ENCODE measurements around the gene VAMP7.

Gene VAMP7

DNA sequence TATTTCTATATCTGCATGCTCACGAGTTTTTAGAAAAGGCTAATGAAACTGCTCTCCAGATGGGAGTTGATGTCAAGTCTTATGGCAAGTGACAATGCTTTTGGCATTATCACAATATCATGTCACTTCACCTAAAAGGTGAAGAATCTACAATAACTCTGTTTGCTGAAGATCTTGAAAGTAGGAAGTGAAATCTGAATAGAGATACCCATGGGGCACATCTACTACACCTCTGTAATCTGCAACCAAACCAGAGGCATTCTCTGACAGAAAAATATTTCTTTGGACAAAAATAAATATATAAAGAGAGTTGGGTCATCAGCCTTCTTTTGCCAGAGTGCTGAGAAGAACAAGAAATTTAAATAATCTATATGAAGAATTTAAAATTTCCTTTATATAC is 3.9 kb upstream of the VAMP7 start:
- CTCF ChIA-PET: no interaction called here

DNA sequence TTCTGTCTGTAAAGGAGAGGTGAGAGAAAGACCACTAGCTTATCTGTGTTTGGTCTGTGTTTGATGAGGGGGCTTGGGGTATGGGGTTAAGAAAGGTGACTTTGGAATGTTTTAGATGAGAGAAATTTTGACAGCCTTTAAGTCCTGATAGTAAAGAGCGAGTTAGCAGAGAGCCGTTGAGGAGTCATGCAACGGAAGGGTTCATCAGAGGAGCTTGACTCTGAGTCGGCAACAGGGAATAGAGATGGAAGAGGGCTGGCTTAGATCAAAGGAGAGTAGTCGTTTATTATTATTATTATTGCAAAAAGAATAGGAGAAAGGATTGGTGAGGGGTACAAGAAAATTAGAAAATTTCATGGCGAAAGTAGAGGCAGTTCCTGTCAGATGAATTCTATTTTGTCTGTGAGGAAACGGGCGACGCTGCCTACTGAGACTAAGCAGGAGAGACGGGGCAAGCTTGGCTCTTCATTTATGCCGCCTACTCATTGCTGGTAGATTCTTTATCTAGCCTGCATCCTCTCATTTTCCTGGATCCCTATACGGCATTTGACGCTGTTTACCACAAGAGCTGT is 473 bp upstream of the VAMP7 start:
- no peak for DNase-seq (ENCODE audit: low read depth, low spot score)
- peak overlapping the region; percentile 83 for H3K4me3 ChIP-seq (ENCODE audit: low read depth, low read length)
- TF ChIP-seq, protein P1, sequence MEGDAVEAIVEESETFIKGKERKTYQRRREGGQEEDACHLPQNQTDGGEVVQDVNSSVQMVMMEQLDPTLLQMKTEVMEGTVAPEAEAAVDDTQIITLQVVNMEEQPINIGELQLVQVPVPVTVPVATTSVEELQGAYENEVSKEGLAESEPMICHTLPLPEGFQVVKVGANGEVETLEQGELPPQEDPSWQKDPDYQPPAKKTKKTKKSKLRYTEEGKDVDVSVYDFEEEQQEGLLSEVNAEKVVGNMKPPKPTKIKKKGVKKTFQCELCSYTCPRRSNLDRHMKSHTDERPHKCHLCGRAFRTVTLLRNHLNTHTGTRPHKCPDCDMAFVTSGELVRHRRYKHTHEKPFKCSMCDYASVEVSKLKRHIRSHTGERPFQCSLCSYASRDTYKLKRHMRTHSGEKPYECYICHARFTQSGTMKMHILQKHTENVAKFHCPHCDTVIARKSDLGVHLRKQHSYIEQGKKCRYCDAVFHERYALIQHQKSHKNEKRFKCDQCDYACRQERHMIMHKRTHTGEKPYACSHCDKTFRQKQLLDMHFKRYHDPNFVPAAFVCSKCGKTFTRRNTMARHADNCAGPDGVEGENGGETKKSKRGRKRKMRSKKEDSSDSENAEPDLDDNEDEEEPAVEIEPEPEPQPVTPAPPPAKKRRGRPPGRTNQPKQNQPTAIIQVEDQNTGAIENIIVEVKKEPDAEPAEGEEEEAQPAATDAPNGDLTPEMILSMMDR (IDR thresholded peaks at IDR 0.05; ENCODE audit: insufficient read depth, low read length, missing control alignments): no peak
- ChIA-PET CTCF (no interaction called here), POLR2A (no interaction called here)

More for the DNA sequence above, 3.9 kb upstream of the VAMP7 start:
- POLR2A ChIA-PET: no interaction called here
- TF ChIP-seq, protein P1 (IDR thresholded peaks at IDR 0.05; ENCODE audit: insufficient read depth, low read length, missing control alignments): no peak
- no peak for DNase-seq (ENCODE audit: low read depth, low spot score)
- H3K4me3 ChIP-seq (ENCODE audit: low read depth, low read length): no peak overlapping the region

DNA sequence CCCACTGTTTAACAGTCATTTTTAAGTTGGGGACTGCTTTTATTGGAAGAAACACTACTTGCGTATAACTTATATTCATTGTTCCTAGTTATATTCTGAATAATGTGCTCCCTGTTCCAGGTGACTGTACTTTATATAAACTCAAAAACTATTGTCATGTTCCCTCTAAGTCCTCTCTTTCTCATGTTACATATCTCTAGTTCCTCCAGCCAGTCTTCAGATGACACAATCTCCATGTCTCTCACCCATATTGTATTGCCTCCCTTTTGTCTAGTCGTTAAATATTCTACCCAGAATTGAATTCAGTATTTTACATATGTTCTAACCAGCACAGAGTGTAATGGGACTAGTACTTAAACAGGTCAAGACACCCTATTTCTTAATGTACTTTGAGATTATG is 5.3 kb downstream of the VAMP7 start:
- no peak for DNase-seq (ENCODE audit: low read depth, low spot score)
- TF ChIP-seq, protein P1 (IDR thresholded peaks at IDR 0.05; ENCODE audit: insufficient read depth, low read length, missing control alignments): no peak
- H3K4me3 ChIP-seq (ENCODE audit: low read depth, low read length): no peak overlapping the region
- ChIA-PET POLR2A (no interaction called here), CTCF (no interaction called here)

DNA sequence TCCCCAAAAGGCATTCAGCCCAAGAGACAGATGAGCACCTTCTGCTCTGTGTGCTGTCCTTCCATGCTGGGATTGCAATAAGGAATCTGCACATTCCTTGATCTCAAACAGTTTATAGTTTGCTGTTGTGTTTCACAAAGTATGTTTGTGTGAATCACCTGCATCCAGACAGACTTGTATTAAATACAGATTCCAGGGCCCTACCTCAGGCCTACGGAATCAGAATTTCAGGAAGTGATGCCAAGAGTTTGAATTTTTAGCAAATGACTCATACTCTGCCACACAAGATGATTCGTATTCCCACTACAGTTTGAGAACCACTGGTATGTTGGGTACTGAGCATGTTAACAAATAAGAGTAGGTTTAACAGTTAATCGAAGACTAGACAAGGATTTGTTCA is 7.0 kb downstream of the VAMP7 start:
- peak; percentile 46 for DNase-seq (ENCODE audit: low read depth, low spot score)
- POLR2A ChIA-PET: no interaction called here
- TF ChIP-seq, protein P1 (IDR thresholded peaks at IDR 0.05; ENCODE audit: insufficient read depth, low read length, missing control alignments): no peak
- CTCF ChIA-PET: no interaction called here
- no peak overlapping the region for H3K4me3 ChIP-seq (ENCODE audit: low read depth, low read length)

DNA sequence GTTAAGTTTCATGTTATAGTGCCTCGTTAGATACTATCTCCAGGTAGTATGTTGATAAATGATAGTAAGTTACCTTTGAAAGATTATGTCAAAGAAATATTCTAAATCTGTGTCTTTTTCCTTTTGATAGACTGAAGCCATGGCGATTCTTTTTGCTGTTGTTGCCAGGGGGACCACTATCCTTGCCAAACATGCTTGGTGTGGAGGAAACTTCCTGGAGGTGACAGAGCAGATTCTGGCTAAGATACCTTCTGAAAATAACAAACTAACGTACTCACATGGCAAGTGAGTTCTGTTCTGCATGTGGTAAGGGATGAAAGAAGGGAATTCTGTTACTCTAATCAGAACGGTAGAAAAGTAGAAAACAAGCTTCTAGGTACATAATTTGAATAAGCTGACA is 8.2 kb downstream of the VAMP7 start:
- ChIA-PET POLR2A (no interaction called here), CTCF (no interaction called here)
- TF ChIP-seq, protein P1 (IDR thresholded peaks at IDR 0.05; ENCODE audit: insufficient read depth, low read length, missing control alignments): no peak

DNA sequence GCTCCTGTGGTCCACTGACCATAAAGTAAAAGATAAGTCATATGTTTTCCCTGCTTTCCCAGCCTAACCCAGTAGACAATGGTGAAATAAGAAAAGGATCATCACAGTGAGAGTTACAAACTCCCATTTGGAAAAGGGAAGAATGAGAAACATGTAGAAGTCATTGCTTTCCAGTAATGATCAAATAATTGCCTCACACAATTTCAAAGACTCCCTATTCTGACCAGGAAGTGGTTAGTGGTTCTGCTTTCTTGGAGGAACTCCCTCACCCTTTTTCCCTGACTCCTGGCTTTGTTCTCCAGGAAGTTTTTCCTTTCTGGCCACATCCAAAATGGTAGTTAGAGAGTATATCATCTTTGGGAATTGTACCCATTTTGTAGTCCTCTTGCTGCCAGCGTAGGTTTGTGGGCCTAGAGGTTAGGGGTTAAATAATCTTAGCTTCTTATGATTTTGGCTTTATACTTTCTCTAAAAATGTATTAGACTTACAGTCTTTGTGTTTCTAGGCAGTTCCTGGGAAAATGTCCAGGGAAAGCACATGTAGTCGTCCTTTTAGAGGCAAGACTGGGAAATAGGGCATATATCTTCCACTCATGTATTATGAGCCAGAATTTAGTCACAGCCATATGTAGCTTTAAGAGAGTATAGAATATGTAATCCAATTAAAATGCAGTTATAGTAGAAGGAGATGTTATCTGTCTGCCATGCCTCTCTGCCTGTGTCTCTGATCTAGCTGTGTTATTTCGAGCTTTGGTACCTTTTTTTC is 10.5 kb downstream of the VAMP7 start:
- H3K4me3 ChIP-seq (ENCODE audit: low read depth, low read length): no peak overlapping the region
- DNase-seq (ENCODE audit: low read depth, low spot score): no peak
- ChIA-PET POLR2A (no interaction called here), CTCF (no interaction called here)
- TF ChIP-seq, protein P1 (IDR thresholded peaks at IDR 0.05; ENCODE audit: insufficient read depth, low read length, missing control alignments): no peak

More for the DNA sequence above, 8.2 kb downstream of the VAMP7 start:
- no peak overlapping the region for H3K4me3 ChIP-seq (ENCODE audit: low read depth, low read length)
- no peak for DNase-seq (ENCODE audit: low read depth, low spot score)

Measured in AG04449 (cell line).